Right lobe of liver (tissue), 4 donors: ENCODE measurements around the gene UBA6.
"Not testable (repeated sequence)": the region's sequence is repeated elsewhere in the genome, so short reads cannot be mapped to it uniquely, and the experiment has no call there.

Source experiments
- CTCF ChIP-seq, 4 donors: fragments of 200-600 bp in 3 of 4; fragments of 450-650 bp in 1 of 4; IDR thresholded peaks; one replicate each; pipeline versions ENCODE4 v1.5.1 to v1.8.0; 2016 to 2022; ENCODE audit warnings: antibody characterized with exemption in 4 of 4, mild to moderate bottlenecking in 2 of 4
- POLR2A ChIP-seq: fragments of 450-650 bp; IDR thresholded peaks from one replicate; pipeline ENCODE4 v1.6.1; 2017; ENCODE audit warnings: antibody characterized with exemption, mild to moderate bottlenecking
- donor health status: DM: no; HTN: no; CAD: no.
- donor health status: DM: no; HTN: no; CAD: no.
- donor health status: DM: no; HTN: yes; CAD: no.

- TF ChIP-seq CTCF (IDR thresholded peaks at IDR 0.05); POLR2A: not testable (repeated sequence)
Measured at GRCh38 chr4:67706682-67707081, 5.7 kb upstream of the UBA6 start.
